CD4-positive, alpha-beta memory T cell (primary cell): ENCODE measurements around the gene RYR3. TPM values are rescaled to one million over a fixed set of nuclear protein-coding genes. Genes with fewer than 3 reads are reported as not detected.

ENCODE experiments used
- CTCF ChIA-PET: fragments of 350-600 bp; sonication (Branson Sonifier 250); formaldehyde crosslinking; loops from one replicate; lab custom pipeline; 2021; ENCODE audit warnings: inconsistent platforms; ENCODE audit not compliant: partially characterized antibody; lab: Charles Lee
- POLR2A ChIA-PET: fragments of 350-600 bp; sonication (Branson Sonifier 250); formaldehyde crosslinking; loops from one replicate; lab custom pipeline; 2021; ENCODE audit not compliant: partially characterized antibody; lab: Charles Lee
- DNase-seq, 5 donors: peaks; one replicate each; pipeline versions ENCODE4 v3.0.0 to v3.0.0-alpha.2; 2020 to 2022; ENCODE audit warnings: mixed read lengths in 1 of 5
- H3K27ac ChIP-seq: one replicate; pipeline ENCODE4 v1.7.0; 2013; ENCODE audit warnings: low read depth, low read length
- H3K27me3 ChIP-seq: 2 replicates; pipeline ENCODE4 v1.7.0; 2013; ENCODE audit warnings: mild to moderate bottlenecking, low read length, moderate library complexity; ENCODE audit not compliant: insufficient read depth
- H3K36me3 ChIP-seq: 2 replicates; pipeline ENCODE4 v1.7.0; 2013; ENCODE audit warnings: mild to moderate bottlenecking, low read length, moderate library complexity; ENCODE audit not compliant: insufficient read depth
- H3K4me1 ChIP-seq: 2 replicates; pipeline ENCODE4 v1.7.0; 2013; ENCODE audit warnings: mild to moderate bottlenecking, low read length, moderate library complexity; ENCODE audit not compliant: insufficient read depth
- H3K4me3 ChIP-seq, 2 donors: one replicate each; pipeline ENCODE4 v1.7.0; 2013; ENCODE audit warnings: low read length in 2 of 2, mild to moderate bottlenecking in 1 of 2
- H3K9me3 ChIP-seq, 2 donors: one replicate each; pipeline ENCODE4 v1.7.0; 2013; ENCODE audit warnings: low read length in 2 of 2, control low read depth in 1 of 2; ENCODE audit not compliant: control insufficient read depth in 1 of 2
- H3K27ac Mint-ChIP-seq, 7 donors: one replicate each; pipeline ENCODE4 v1.8.0; 2020 to 2021; ENCODE audit warnings: mixed read lengths in 7 of 7, mild to moderate bottlenecking in 6 of 7, inconsistent platforms in 3 of 7, moderate library complexity in 3 of 7
- H3K27me3 Mint-ChIP-seq, 2 donors: one replicate each; pipeline ENCODE4 v1.8.0; 2020 to 2021; ENCODE audit warnings: mixed read lengths in 2 of 2
- H3K36me3 Mint-ChIP-seq, 2 donors: one replicate each; pipeline ENCODE4 v1.8.0; 2020 to 2021; ENCODE audit warnings: mixed read lengths in 2 of 2, inconsistent platforms in 1 of 2, mild to moderate bottlenecking in 1 of 2
- H3K4me1 Mint-ChIP-seq, 4 donors: one replicate each; pipeline ENCODE4 v1.8.0; 2020 to 2021; ENCODE audit warnings: mixed read lengths in 4 of 4, mild to moderate bottlenecking in 1 of 4
- H3K4me3 Mint-ChIP-seq, 8 donors: one replicate each; pipeline ENCODE4 v1.8.0; 2020 to 2021; ENCODE audit warnings: mixed read lengths in 8 of 8, mild to moderate bottlenecking in 7 of 8, moderate library complexity in 6 of 8, inconsistent platforms in 3 of 8
- H3K9me3 Mint-ChIP-seq, 8 donors: one replicate each; pipeline ENCODE4 v1.8.0; 2020 to 2021; ENCODE audit warnings: mixed read lengths in 8 of 8, mild to moderate bottlenecking in 5 of 8, inconsistent platforms in 3 of 8, moderate library complexity in 1 of 8
- intact Hi-C: fragments of 100-400 bp; cut with micrococcal nuclease; formaldehyde crosslinking; loops from one replicate; pipeline ENCODE4 v1.15.1; 2023
- polyA plus RNA-seq, 2 donors: library from polyadenylated mRNA; unstranded; fragments of 300-500 nt; fragmentation: Illumina TruSeq; gene quantifications; one replicate each; pipeline ENCODE4 v1.2.3, GENCODE V29; 2021
- total RNA-seq, 2 experiments: library from RNA; stranded (reverse); gene quantifications; one replicate each; pipeline ENCODE4 v1.2.3, GENCODE V29; 2021

Gene RYR3
- total and polyA plus RNA-seq, 4 experiments from 2014 or later = 0.11 TPM; not detected in 3

DNA sequence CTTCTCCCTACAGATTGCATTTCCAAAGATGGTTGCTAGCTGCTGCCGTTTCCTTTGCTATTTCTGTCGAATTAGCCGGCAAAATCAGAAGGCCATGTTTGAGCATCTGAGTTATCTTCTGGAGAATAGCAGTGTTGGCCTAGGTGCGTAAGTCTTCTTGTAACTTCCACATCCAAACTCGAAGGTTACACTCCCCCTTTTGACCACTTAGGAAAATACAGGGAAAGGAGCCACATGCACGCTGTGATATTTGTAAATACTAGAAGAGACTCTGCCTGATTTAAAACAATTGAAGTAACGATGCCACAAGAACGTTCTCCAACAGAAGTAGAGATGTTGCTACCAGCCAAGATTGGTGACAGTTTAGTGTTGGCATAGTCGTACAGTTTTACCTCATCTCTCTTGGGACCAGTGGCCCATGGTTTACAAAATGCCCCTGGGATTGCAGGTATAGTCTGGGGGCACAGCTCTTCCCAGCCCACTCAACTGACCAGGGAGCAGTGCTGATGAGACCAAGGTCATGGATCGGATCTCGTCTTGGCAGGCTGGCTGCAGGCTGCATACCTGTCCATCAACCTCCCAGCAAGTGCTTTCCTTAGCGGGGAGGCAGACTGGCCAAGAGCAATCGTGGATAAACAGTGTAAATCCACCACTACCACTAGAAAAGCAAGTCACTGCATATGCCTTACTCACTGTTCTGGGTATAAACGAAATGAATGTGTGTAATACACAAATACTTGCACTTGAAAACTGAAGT lies 389.1 kb downstream of the RYR3 start:
- no peak overlapping the region for H3K27ac ChIP-seq
- peaks cover 0 to 4% (median under 1%) of the 10 kb centered on the region in 4 donors for H3K4me1 Mint-ChIP-seq
- peaks cover 2 to 9% of the 10 kb centered on the region in 2 donors for H3K27me3 Mint-ChIP-seq
- POLR2A ChIA-PET = no interaction called here
- CTCF ChIA-PET = interaction anchor here (0.7 to 3.1 kb wide), 19 partner anchors 9 to 1049 kb away, joined by 3 to 30 read pairs (median 5); no protein-coding TSS in a partner anchor
- H3K27me3 ChIP-seq = no peaks in the 10 kb centered on the region
- no peaks in the 10 kb centered on the region for H3K36me3 ChIP-seq
- H3K4me3 ChIP-seq = no peak overlapping the region
- no peak overlapping the region for H3K27ac Mint-ChIP-seq
- no peak for DNase-seq
- no peaks in the 10 kb centered on the region for H3K9me3 ChIP-seq
- H3K9me3 Mint-ChIP-seq = no peaks in the 10 kb centered on the region
- H3K4me3 Mint-ChIP-seq = no peak overlapping the region
- no peaks in the 10 kb centered on the region for H3K36me3 Mint-ChIP-seq
- H3K4me1 ChIP-seq = no peaks in the 10 kb centered on the region
- intact Hi-C loops = loop anchor here (1.0 kb wide), 2 partner anchors 484 to 1038 kb away; no protein-coding TSS in a partner anchor

DNA sequence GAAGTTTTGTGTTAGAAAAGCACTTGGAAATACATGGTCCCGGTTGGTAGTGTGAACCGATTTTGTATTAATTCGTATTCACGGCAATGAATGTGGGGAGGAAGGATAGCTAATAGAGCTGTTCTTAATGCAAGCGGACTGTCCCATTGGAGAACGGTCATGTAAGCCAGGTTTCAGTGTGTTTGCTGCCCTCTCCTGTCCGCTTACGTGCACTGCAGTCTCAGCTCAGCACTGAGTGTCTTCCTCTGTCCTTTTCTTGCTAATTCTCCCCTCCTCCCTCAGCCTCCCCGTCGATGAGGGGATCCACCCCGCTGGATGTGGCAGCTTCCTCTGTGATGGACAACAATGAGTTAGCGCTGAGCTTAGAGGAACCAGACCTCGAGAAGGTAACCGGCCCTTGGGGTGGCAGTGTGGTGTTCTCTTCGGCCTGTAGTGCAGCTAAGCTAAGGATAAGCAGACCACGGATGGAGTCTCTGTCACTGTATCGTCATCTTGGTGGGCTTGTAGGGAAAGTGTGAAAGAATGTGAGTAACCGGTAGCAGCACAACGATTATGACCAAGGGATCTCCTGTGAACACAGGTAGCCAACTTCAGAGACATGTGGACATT lies 390.0 kb downstream of the RYR3 start:
- Histone ChIP-seq H3K36me3 (no peaks in the 10 kb centered on the region), H3K27ac (no peak overlapping the region), H3K9me3 (no peaks in the 10 kb centered on the region), H3K4me3 (no peak overlapping the region), H3K27me3 (no peaks in the 10 kb centered on the region), H3K4me1 (no peaks in the 10 kb centered on the region)
- H3K4me3 Mint-ChIP-seq = no peak overlapping the region
- peaks cover 0 to 4% (median under 1%) of the 10 kb centered on the region in 4 donors for H3K4me1 Mint-ChIP-seq
- POLR2A ChIA-PET = no interaction called here
- DNase-seq = peak; percentile 33 to 51 (median 42)
- peaks cover 2 to 9% of the 10 kb centered on the region in 2 donors for H3K27me3 Mint-ChIP-seq
- CTCF ChIA-PET = interaction anchor here (0.7 to 3.1 kb wide), 22 partner anchors 10 to 1050 kb away, joined by 3 to 30 read pairs (median 5); no protein-coding TSS in a partner anchor
- no peak overlapping the region for H3K27ac Mint-ChIP-seq
- H3K9me3 Mint-ChIP-seq = no peaks in the 10 kb centered on the region
- intact Hi-C loops = loop anchor here (1.0 kb wide), 2 partner anchors 484 to 1038 kb away; no protein-coding TSS in a partner anchor
- no peaks in the 10 kb centered on the region for H3K36me3 Mint-ChIP-seq

DNA sequence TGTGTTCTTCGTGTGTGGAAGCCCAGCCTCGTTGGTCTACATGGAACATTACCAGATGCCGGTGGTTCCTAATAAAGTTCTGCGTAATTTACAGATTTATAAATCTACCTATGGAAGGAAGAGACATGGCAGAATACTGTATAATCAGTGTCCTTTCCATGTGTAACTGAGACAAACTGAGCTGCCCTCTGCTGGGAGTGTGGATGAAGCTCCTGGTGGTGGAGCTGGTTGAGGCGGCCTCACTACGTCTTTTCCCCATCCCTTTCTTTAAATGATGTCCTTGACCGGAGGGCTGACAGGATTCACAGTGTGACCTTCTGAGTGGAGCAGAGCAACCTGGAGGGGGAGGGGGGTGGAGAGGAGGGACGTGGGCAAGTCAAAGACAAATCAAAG lies 390.5 kb downstream of the RYR3 start:
- H3K9me3 ChIP-seq = no peaks in the 10 kb centered on the region
- intact Hi-C loops = no loop called here
- no peaks in the 10 kb centered on the region for H3K9me3 Mint-ChIP-seq
- H3K36me3 Mint-ChIP-seq = no peaks in the 10 kb centered on the region
- H3K4me3 ChIP-seq = no peak overlapping the region
- H3K4me1 ChIP-seq = no peaks in the 10 kb centered on the region
- no peak overlapping the region for H3K4me3 Mint-ChIP-seq
- peaks cover 2 to 9% of the 10 kb centered on the region in 2 donors for H3K27me3 Mint-ChIP-seq
- ChIA-PET CTCF (interaction anchor here (0.8 to 3.1 kb wide), 19 partner anchors 9 to 1040 kb away, joined by 3 to 30 read pairs (median 5); no protein-coding TSS in a partner anchor), POLR2A (no interaction called here)
- peaks cover 0 to 4% (median under 1%) of the 10 kb centered on the region in 4 donors for H3K4me1 Mint-ChIP-seq
- H3K36me3 ChIP-seq = no peaks in the 10 kb centered on the region
- no peak for DNase-seq
- H3K27me3 ChIP-seq = no peaks in the 10 kb centered on the region
- H3K27ac ChIP-seq = no peak overlapping the region
- H3K27ac Mint-ChIP-seq = no peak overlapping the region

DNA sequence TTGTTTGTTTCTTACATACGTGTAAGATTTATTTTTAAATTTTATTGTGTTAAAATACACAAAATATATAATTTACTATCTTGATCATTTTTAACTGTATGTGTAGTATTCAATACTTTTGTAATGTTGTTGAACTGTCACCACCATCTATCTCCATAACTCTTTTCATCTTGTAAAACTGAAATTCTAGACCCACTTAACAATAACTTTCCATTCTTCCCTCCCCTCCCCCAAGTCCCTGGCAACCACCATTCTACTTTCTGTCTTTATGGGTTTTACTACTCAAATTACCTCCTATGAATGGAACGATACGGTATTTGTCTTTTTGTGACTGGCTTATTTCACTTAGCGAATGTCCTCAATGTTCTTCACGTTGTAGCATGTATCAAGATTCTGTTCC lies 395.4 kb downstream of the RYR3 start:
- Mint-ChIP-seq H3K4me1 (no peaks in the 10 kb centered on the region), H3K27ac (no peak overlapping the region), H3K36me3 (no peaks in the 10 kb centered on the region), H3K9me3 (peaks cover 0 to 19% (median 10%) of the 10 kb centered on the region in 8 donors), H3K27me3 (peaks cover 0 to 1% of the 10 kb centered on the region in 2 donors), H3K4me3 (no peak overlapping the region)
- Histone ChIP-seq H3K9me3 (no peaks in the 10 kb centered on the region), H3K27me3 (no peaks in the 10 kb centered on the region), H3K4me3 (no peak overlapping the region), H3K4me1 (no peaks in the 10 kb centered on the region), H3K36me3 (no peaks in the 10 kb centered on the region), H3K27ac (no peak overlapping the region)
- CTCF ChIA-PET = no interaction called here
- intact Hi-C loops = no loop called here
- POLR2A ChIA-PET = no interaction called here
- DNase-seq = no peak

DNA sequence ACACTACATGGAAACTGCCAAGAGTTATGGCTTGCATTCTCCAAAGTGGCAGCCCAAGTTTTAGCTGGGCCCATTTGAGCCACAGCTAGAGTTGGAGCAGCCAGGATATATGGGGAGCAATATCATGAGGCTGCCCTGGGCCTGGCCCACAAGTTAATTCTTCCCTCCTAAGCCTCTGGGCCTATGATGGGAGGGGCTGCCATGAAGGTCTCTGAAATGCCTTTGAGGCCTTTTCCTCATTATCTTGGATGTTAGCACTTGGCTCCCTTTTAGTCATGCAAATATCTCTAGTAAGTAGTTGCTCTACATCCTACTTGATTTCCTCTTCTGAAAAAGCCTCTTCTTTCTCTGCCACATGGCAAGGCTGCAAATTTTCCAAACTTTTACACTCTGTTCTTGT lies 400.0 kb downstream of the RYR3 start:
- H3K27me3 Mint-ChIP-seq = peaks cover 0 to 5% of the 10 kb centered on the region in 2 donors
- intact Hi-C loops = no loop called here
- Histone ChIP-seq H3K4me1 (no peaks in the 10 kb centered on the region), H3K36me3 (no peaks in the 10 kb centered on the region), H3K4me3 (no peak overlapping the region), H3K27ac (no peak overlapping the region), H3K9me3 (no peaks in the 10 kb centered on the region), H3K27me3 (no peaks in the 10 kb centered on the region)
- peaks cover 0 to 36% (median 16%) of the 10 kb centered on the region in 8 donors for H3K9me3 Mint-ChIP-seq
- CTCF ChIA-PET = interaction anchor here (4.4 kb wide), 1 partner anchor 10 kb away, joined by 24 read pairs; no protein-coding TSS in a partner anchor
- no peak for DNase-seq
- POLR2A ChIA-PET = no interaction called here
- H3K27ac Mint-ChIP-seq = no peak overlapping the region
- H3K4me1 Mint-ChIP-seq = no peaks in the 10 kb centered on the region
- no peak overlapping the region for H3K4me3 Mint-ChIP-seq
- H3K36me3 Mint-ChIP-seq = no peaks in the 10 kb centered on the region

DNA sequence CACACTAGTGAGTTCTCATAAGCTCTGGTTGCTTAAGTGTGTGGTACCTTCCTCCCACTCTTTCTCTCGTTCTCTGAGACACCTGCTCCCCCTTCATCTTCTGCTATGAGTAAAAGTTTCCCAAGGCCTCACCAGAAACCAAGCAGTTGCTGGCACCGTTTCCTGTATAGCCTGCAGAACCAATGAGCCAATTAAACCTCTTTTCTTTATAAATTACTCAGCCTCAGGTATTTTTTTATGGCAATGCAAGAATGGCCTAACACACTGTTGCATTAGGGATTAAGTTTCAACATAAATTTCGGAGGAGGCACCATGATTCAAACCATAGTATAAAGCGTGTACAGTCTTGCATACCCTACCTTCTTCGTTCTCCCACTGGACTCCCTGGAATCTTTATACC lies 405.3 kb downstream of the RYR3 start:
- no peak overlapping the region for H3K27ac Mint-ChIP-seq
- no peak overlapping the region for H3K4me3 Mint-ChIP-seq
- Histone ChIP-seq H3K27ac (no peak overlapping the region), H3K4me3 (no peak overlapping the region), H3K4me1 (no peaks in the 10 kb centered on the region), H3K9me3 (no peaks in the 10 kb centered on the region), H3K27me3 (no peaks in the 10 kb centered on the region), H3K36me3 (no peaks in the 10 kb centered on the region)
- ChIA-PET CTCF (interaction anchor here (2.2 kb wide), 1 partner anchor 15 kb away, joined by 9 read pairs; no protein-coding TSS in a partner anchor), POLR2A (no interaction called here)
- H3K9me3 Mint-ChIP-seq = peaks cover 0 to 18% (median 6%) of the 10 kb centered on the region in 8 donors
- H3K4me1 Mint-ChIP-seq = no peaks in the 10 kb centered on the region
- H3K36me3 Mint-ChIP-seq = no peaks in the 10 kb centered on the region
- intact Hi-C loops = no loop called here
- peaks cover 0 to 6% of the 10 kb centered on the region in 2 donors for H3K27me3 Mint-ChIP-seq
- DNase-seq = no peak

GRCh38 chr15:33720952-33721351 lies 410.2 kb downstream of the RYR3 start:
- Histone ChIP-seq H3K27me3 (no peaks in the 10 kb centered on the region), H3K9me3 (no peaks in the 10 kb centered on the region), H3K4me1 (no peaks in the 10 kb centered on the region), H3K4me3 (no peak overlapping the region), H3K27ac (no peak overlapping the region), H3K36me3 (no peaks in the 10 kb centered on the region)
- peaks cover 1 to 3% of the 10 kb centered on the region in 2 donors for H3K27me3 Mint-ChIP-seq
- no peaks in the 10 kb centered on the region for H3K4me1 Mint-ChIP-seq
- H3K9me3 Mint-ChIP-seq = peaks cover 0 to 2% (median 0%) of the 10 kb centered on the region in 8 donors
- ChIA-PET CTCF (interaction anchor here (1.5 to 3.8 kb wide), 2 partner anchors 17 to 20 kb away, joined by 5 to 15 read pairs; no protein-coding TSS in a partner anchor), POLR2A (no interaction called here)
- H3K4me3 Mint-ChIP-seq = no peak overlapping the region
- H3K27ac Mint-ChIP-seq = no peak overlapping the region
- intact Hi-C loops = no loop called here
- DNase-seq = no peak
- H3K36me3 Mint-ChIP-seq = no peaks in the 10 kb centered on the region
